Measurements from ENCODE around the gene GPT2.

Gene GPT2

DNA sequence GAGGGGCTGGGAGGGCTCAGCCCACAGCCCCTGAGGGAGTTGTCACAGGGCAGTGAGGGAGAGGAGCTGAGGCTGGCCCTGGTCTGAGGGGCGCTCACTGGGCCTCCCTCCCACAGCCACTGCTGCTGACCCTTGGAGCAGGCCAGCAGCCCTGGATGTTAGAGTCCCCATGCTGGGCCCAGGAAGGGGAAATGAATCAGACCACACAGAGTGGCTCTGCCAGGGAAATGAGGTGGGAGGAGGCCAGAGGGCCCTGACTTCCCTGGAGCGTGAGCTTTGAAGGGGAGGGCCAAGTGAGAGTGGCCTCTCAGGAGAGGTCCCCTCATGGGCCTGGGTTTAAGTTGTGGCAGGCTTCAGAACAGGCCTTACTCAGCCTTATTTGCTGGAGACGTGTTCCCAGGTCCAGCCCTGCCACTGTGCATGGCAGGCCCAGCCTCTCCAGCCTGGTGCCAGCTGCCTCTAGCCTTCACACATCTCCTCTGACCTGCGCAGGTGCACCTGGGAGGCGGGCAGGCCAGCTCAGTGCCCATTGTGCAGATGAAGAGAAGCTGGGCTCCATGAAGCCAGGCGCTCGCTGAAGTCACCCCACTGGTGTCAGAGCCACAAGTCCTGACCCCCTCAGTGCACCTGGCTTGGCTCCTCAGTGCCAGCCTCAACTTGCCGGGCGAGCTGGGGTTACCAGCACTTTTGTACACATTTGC, 15.4 kb downstream of the GPT2 start:
- peaks cover 13% of the 10 kb centered on the region for H3K36me3 Mint-ChIP-seq (ENCODE audit: low read depth)
- no peak for DNase-seq
- H3K27ac Mint-ChIP-seq: no peak overlapping the region
- no peaks in the 10 kb centered on the region for H3K4me1 Mint-ChIP-seq (ENCODE audit: low read depth)
- no peaks in the 10 kb centered on the region for H3K27me3 Mint-ChIP-seq
- H3K9me3 Mint-ChIP-seq: no peaks in the 10 kb centered on the region
- no peak overlapping the region for H3K4me3 Mint-ChIP-seq

DNA sequence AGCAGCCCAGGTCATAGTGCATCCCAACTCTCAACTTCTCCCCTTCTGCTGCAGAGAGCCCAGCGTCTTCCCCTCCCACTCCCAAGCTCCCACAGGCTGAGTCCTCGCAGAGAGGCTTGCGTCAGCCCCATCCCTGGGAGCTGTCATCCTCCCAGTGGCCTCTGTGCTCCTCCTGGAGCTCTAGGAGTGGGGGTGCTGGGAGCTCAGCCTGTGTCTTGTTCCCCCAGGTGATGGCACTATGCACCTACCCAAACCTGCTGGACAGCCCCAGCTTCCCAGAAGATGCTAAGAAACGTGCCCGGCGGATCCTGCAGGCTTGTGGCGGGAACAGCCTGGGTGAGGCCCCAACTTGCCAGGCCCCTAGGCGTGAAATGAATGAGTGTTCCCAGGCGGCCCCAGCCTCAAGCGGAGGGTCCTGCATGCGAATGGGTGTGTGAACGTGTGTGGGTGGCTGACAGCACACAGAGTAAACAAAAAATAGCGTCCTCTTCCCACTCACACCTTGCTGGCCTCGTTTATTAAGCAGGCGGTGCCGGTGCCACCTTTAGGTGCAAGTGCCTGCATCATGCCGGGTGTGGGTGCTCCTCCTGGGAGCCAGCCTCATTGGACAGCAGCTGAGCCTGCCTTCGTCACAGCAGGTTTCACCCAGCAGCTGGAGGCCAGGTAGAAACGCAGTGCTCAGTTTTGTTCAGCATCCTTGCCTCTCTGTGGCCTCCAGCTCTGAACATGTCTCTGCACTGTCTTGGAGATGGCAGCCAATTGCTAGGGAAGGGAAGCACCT, 16.5 kb downstream of the GPT2 start:
- Mint-ChIP-seq H3K4me3 (no peak overlapping the region), H3K27me3 (no peaks in the 10 kb centered on the region), H3K27ac (no peak overlapping the region)

DNA sequence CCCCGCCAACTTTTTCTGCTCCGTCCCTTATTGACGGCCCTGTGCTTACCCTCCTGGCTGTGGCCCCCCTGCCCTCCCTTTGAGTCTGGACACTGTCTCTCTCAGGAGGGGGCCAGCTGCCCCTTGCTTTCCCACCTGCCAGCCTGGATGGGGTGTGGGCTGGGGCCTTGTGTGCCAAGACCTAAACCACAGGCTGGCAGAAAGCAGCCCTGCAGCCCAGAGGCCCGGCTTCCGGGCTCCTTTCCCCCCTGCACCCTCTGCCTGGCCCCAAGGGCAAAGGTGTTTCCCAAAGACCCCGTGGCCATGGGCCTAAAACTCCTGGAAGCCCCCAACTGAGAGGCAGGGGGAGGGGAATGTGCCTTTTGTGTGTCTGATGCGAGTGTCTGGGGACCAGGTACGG, 17.5 kb downstream of the GPT2 start:
- Mint-ChIP-seq H3K36me3 (ENCODE audit: low read depth) (peaks cover 13% of the 10 kb centered on the region), H3K27me3 (no peaks in the 10 kb centered on the region), H3K27ac (no peak overlapping the region), H3K9me3 (no peaks in the 10 kb centered on the region), H3K4me3 (no peak overlapping the region), H3K4me1 (ENCODE audit: low read depth) (no peaks in the 10 kb centered on the region)
- no peak for DNase-seq

More for the DNA sequence above, 16.5 kb downstream of the GPT2 start:
- H3K36me3 Mint-ChIP-seq (ENCODE audit: low read depth): peaks cover 13% of the 10 kb centered on the region
- DNase-seq: no peak
- no peaks in the 10 kb centered on the region for H3K9me3 Mint-ChIP-seq
- H3K4me1 Mint-ChIP-seq (ENCODE audit: low read depth): no peaks in the 10 kb centered on the region

GRCh38 chr16:46903255-46903905, 19.2 kb downstream of the GPT2 start:
- Mint-ChIP-seq H3K27ac (no peak overlapping the region), H3K9me3 (no peaks in the 10 kb centered on the region), H3K27me3 (no peaks in the 10 kb centered on the region), H3K4me3 (no peak overlapping the region), H3K36me3 (ENCODE audit: low read depth) (peaks cover 8% of the 10 kb centered on the region), H3K4me1 (ENCODE audit: low read depth) (no peaks in the 10 kb centered on the region)
- no peak for DNase-seq

GRCh38 chr16:46904471-46904870, 20.3 kb downstream of the GPT2 start:
- DNase-seq: no peak
- no peak overlapping the region for H3K4me3 Mint-ChIP-seq
- H3K36me3 Mint-ChIP-seq (ENCODE audit: low read depth): peaks cover 9% of the 10 kb centered on the region
- H3K4me1 Mint-ChIP-seq (ENCODE audit: low read depth): peaks cover 1% of the 10 kb centered on the region
- no peaks in the 10 kb centered on the region for H3K27me3 Mint-ChIP-seq
- H3K9me3 Mint-ChIP-seq: no peaks in the 10 kb centered on the region
- H3K27ac Mint-ChIP-seq: no peak overlapping the region

DNA sequence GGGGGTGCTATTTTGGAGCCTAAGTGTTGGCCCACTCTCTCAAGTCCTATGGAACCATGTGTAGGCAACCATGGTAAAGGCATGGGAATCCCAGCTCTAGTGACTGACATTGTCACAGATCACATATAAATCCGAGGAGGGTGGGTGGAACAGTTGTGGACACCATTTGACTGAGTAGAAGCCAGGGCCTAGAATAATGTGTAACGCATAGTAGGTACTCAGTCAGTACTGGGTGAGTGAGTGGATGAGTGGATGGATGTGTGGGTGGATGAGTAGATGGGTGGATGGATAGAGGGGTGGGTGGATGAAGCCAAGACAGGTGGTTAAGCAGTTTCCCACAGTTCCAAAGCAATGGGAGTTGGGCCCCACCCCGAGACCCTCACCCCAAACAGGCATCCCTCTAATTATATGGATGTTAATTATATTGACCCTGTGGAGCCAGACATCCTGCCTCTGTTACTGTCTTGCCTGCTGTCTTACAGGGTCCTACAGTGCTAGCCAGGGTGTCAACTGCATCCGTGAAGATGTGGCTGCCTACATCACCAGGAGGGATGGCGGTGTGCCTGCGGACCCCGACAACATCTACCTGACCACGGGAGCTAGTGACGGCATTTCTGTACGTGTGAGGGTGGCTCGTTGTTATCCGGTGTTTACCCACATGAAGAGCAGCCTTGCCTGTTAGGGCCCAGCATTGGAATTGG, 22.3 kb downstream of the GPT2 start:
- Mint-ChIP-seq H3K4me3 (no peak overlapping the region), H3K9me3 (no peaks in the 10 kb centered on the region), H3K27me3 (no peaks in the 10 kb centered on the region), H3K36me3 (ENCODE audit: low read depth) (peaks cover 16% of the 10 kb centered on the region), H3K4me1 (ENCODE audit: low read depth) (peaks cover 8% of the 10 kb centered on the region), H3K27ac (no peak overlapping the region)
- DNase-seq: no peak

GRCh38 chr16:46907061-46907774, 23.1 kb downstream of the GPT2 start:
- Mint-ChIP-seq H3K4me3 (no peak overlapping the region), H3K36me3 (ENCODE audit: low read depth) (peaks cover 18% of the 10 kb centered on the region), H3K27ac (no peak overlapping the region), H3K27me3 (no peaks in the 10 kb centered on the region), H3K9me3 (no peaks in the 10 kb centered on the region), H3K4me1 (ENCODE audit: low read depth) (peaks cover 8% of the 10 kb centered on the region)
- no peak for DNase-seq

DNA sequence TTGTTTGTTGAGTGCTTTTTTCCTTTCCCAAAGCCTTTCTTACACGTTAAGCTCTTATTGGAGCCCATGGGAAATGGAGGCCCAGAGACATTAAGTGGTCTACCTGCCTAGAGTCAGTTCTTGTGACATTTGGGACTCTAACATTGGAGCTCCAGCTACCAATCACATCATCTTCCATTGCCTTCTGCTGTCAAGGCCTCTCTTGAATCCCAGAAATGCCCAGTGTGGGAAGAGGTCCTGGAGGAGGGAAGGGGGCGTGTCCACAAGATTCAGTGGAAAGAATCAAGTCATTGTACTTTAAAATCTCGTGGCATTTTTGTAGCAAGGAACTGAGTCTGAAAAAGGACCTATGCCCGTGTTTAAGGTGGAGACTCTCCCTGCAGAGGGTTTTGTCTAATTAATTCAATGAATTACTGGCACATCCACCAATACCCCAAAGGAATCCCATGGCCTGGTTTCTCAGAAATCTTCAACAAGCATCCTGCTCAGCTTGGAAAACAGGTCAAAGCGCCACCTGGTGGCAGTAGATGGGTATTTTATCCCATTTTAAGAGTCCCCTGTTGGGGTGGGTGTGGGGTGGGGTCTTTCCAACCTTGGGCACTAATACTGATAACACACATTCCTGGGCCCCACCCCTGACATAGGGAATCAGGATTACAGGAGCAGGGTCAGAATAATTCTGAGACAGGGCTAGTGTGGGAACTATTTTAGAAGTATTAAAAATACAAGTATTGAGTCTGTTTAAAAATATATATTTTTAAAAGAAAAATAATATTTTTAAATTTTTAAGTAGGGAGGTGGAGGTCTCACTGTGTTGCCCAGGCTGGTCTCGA, 24.6 kb downstream of the GPT2 start:
- Mint-ChIP-seq H3K4me1 (ENCODE audit: low read depth) (peaks cover 8% of the 10 kb centered on the region), H3K9me3 (no peaks in the 10 kb centered on the region), H3K4me3 (no peak overlapping the region), H3K36me3 (ENCODE audit: low read depth) (peaks cover 16% of the 10 kb centered on the region), H3K27ac (no peak overlapping the region), H3K27me3 (no peaks in the 10 kb centered on the region)
- DNase-seq: peak; percentile 64

- Mint-ChIP-seq H3K4me3 (no peak overlapping the region), H3K36me3 (ENCODE audit: low read depth) (peaks cover 27% of the 10 kb centered on the region), H3K4me1 (ENCODE audit: low read depth) (peaks cover 8% of the 10 kb centered on the region), H3K27me3 (no peaks in the 10 kb centered on the region), H3K27ac (peak overlapping the region; percentile 53), H3K9me3 (no peaks in the 10 kb centered on the region)
- no peak for DNase-seq
Observed at GRCh38 chr16:46911038-46911437, 26.9 kb downstream of the GPT2 start.

DNA sequence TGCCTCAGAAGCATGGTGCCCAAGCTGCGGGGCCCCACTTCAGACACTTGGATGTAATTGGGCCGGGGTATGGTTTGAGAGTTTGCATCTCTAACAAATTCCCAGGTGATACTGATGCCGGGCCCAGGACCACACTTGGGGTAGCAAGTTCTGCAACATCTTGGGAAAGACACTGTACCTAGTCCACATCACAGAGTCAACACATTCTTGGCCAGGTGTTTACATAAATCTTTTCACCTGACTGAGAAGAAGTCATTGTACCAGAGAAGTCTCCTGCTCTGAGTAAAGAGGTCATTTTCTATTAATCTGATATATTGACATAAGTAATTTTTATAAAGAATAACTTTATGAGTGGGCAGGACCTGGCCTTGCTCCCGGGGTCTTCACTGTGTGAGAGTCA, 27.5 kb downstream of the GPT2 start:
- H3K27me3 Mint-ChIP-seq: no peaks in the 10 kb centered on the region
- H3K9me3 Mint-ChIP-seq: no peaks in the 10 kb centered on the region
- peaks cover 30% of the 10 kb centered on the region for H3K36me3 Mint-ChIP-seq (ENCODE audit: low read depth)
- no peak for DNase-seq
- H3K27ac Mint-ChIP-seq: no peak overlapping the region
- H3K4me3 Mint-ChIP-seq: no peak overlapping the region
- H3K4me1 Mint-ChIP-seq (ENCODE audit: low read depth): peaks cover 8% of the 10 kb centered on the region

GRCh38 chr16:46914556-46915201, 30.5 kb downstream of the GPT2 start:
- no peak overlapping the region for H3K4me3 Mint-ChIP-seq
- no peak for DNase-seq
- peaks cover 13% of the 10 kb centered on the region for H3K4me1 Mint-ChIP-seq (ENCODE audit: low read depth)
- H3K9me3 Mint-ChIP-seq: no peaks in the 10 kb centered on the region
- no peaks in the 10 kb centered on the region for H3K27me3 Mint-ChIP-seq
- no peak overlapping the region for H3K27ac Mint-ChIP-seq
- peaks cover 37% of the 10 kb centered on the region for H3K36me3 Mint-ChIP-seq (ENCODE audit: low read depth)

- Mint-ChIP-seq H3K4me1 (ENCODE audit: low read depth) (peaks cover 13% of the 10 kb centered on the region), H3K36me3 (ENCODE audit: low read depth) (peaks cover 34% of the 10 kb centered on the region), H3K27ac (no peak overlapping the region), H3K9me3 (no peaks in the 10 kb centered on the region), H3K27me3 (no peaks in the 10 kb centered on the region), H3K4me3 (no peak overlapping the region)
- DNase-seq: no peak
Observed at GRCh38 chr16:46915483-46916025, 31.4 kb downstream of the GPT2 start.

- Mint-ChIP-seq H3K9me3 (no peaks in the 10 kb centered on the region), H3K36me3 (ENCODE audit: low read depth) (peaks cover 25% of the 10 kb centered on the region), H3K27ac (no peak overlapping the region), H3K27me3 (no peaks in the 10 kb centered on the region), H3K4me3 (no peak overlapping the region), H3K4me1 (ENCODE audit: low read depth) (peaks cover 7% of the 10 kb centered on the region)
- DNase-seq: no peak
Observed at GRCh38 chr16:46916980-46917379, 32.8 kb downstream of the GPT2 start.

Measured in activated T-cell treated with anti-CD3 and anti-CD28 coated beads, Interleukin-2, amount 50 U/mL, for 24 hours (primary cell).